Inflammatory macrophage treated with lipopolysaccharide for 4 hours (primary cell): Measurements from ENCODE around the gene SLX4.

ENCODE experiments used
- DNase-seq: peaks from one replicate; pipeline ENCODE4 v3.0.0-alpha.2; 2020

The SLX4 gene

GRCh38 chr16:3548859-3549258 is 62.5 kb downstream of the SLX4 start:
- DNase-seq = no peak

GRCh38 chr16:3548445-3548844 is 63.0 kb downstream of the SLX4 start:
- no peak for DNase-seq

- peak; percentile 67 for DNase-seq
Measured at GRCh38 chr16:3546986-3547682, 64.3 kb downstream of the SLX4 start.

GRCh38 chr16:3542601-3543373 is 68.6 kb downstream of the SLX4 start:
- no peak for DNase-seq

GRCh38 chr16:3541527-3542155 is 69.8 kb downstream of the SLX4 start:
- no peak for DNase-seq

- no peak for DNase-seq
Measured at GRCh38 chr16:3538222-3538621, 73.2 kb downstream of the SLX4 start.

GRCh38 chr16:3536851-3537250 is 74.6 kb downstream of the SLX4 start:
- DNase-seq = no peak

- DNase-seq = no peak
Measured at GRCh38 chr16:3536271-3536731, 75.1 kb downstream of the SLX4 start.

GRCh38 chr16:3534126-3534525 is 77.3 kb downstream of the SLX4 start:
- DNase-seq = no peak

GRCh38 chr16:3532741-3533140 is 78.7 kb downstream of the SLX4 start:
- DNase-seq = no peak
